ENCODE measurements around the gene MAP3K14. TPM values are rescaled to one million over a fixed set of nuclear protein-coding genes. Genes with fewer than 3 reads are reported as not detected.

MAP3K14 gene
- total and polyA plus RNA-seq, 2 of the 4 experiments (the other 2 are of a cell fraction), result 4.1 to 21.7 TPM

DNA sequence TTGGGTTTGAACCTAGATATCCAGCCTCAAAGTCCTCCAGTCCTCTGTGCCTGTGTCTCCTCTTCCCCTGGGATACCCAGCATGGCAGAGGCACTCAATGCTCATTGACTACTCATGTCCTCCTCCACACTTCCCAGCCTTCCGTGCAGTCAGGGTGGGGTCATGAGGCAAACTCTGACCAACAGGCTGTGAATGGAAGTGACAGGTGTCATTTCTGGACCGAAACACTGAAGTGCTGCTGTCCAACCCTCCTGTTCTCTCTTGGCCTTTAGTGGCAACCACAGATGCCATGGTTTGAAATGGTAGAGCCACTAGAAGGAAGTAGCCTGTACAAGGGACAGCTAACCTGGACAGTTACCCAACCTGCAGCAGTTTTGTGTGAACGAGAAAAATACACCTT lies 46.7 kb upstream of the MAP3K14 start:
- no peak for DNase-seq
- no peak for TF ChIP-seq CHD1 (IDR thresholded peaks at IDR 0.05; ENCODE audit: low read depth, low read length)
- TF ChIP-seq MAZ (IDR thresholded peaks at IDR 0.05; ENCODE audit: borderline replicate concordance, low read depth, low read length), result no peak
- TF ChIP-seq RFX5 (IDR thresholded peaks at IDR 0.05; ENCODE audit: low read depth, low read length), result no peak
- TF ChIP-seq SMC3 (IDR thresholded peaks at IDR 0.05; ENCODE audit: low read depth, low read length), result no peak
- no peak for TF ChIP-seq MXI1 (IDR thresholded peaks at IDR 0.05; ENCODE audit: borderline replicate concordance, low read depth, low read length)
- TF ChIP-seq MAFK (IDR thresholded peaks at IDR 0.05; ENCODE audit: low read depth, low read length), result no peak
- no peak for TF ChIP-seq CTCF (conservative IDR thresholded peaks at IDR 0.05; ENCODE audit: low read depth, low read length)
- dilution Hi-C loops (cut with HindIII; ENCODE audit: low sequenced_read_pairs, unreplicated experiment), result no loop called here
- no peak overlapping the region for H2AK9ac ChIP-seq (replicated peaks; ENCODE audit: low read depth, low read length, poor library complexity)
- no peak overlapping the region for H3K56ac ChIP-seq (ENCODE audit: extremely low read depth, insufficient read depth, low read length)
- in situ Hi-C loops (cut with MboI; ENCODE audit: low sequenced_read_pairs), result no loop called here
- no peak for ATAC-seq (ENCODE audit: low read depth)
- H3K14ac ChIP-seq (replicated peaks; ENCODE audit: low read depth, low read length), result no peak overlapping the region
- H3K9ac ChIP-seq (ENCODE audit: low read depth, low read length), result no peak overlapping the region
- H3K4ac ChIP-seq (ENCODE audit: low read depth, low read length), result peak overlapping the region; percentile 26; the same call in 1 of the 2 replicates
- no peaks in the 10 kb centered on the region for H4K20me1 ChIP-seq (ENCODE audit: insufficient read depth, low read length)
- intact Hi-C loops (cut with micrococcal nuclease), result no loop called here
- H3K4me1 ChIP-seq (ENCODE audit: control insufficient read depth, insufficient read depth, low read length), result peaks cover 10% of the 10 kb centered on the region
- H4K5ac ChIP-seq (ENCODE audit: low read depth, low read length), result no peak overlapping the region
- POLR2A ChIA-PET (ENCODE audit: unreplicated experiment), result no interaction called here
- no peak overlapping the region for H4K8ac ChIP-seq (ENCODE audit: low read depth in 2 of 2, low read length in 2 of 2)
- H4K91ac ChIP-seq (ENCODE audit: insufficient read depth, low read depth, low read length), result peak overlapping the region; percentile 32; the same call in 1 of the 2 replicates
- no peak overlapping the region for H3K4me2 ChIP-seq (ENCODE audit: low read depth, low read length)
- H2AFZ ChIP-seq (replicated peaks; ENCODE audit: low read length, poor library complexity), result no peak overlapping the region
- no peak overlapping the region for H3K23ac ChIP-seq (ENCODE audit: low read depth, low read length)
- peaks cover 2% of the 10 kb centered on the region; the same call in 1 of the 2 replicates for H3K9me3 ChIP-seq (ENCODE audit: control insufficient read depth, insufficient read depth, low read length)
- no peak overlapping the region for H3K27ac ChIP-seq (ENCODE audit: insufficient read depth, low read length)
- no peak overlapping the region for H3K4me3 ChIP-seq (ENCODE audit: insufficient read depth, low read depth, low read length)
- BruUV-seq (replicated peaks), result no TSS peak
- H3K18ac ChIP-seq (ENCODE audit: low read depth, low read length), result no peak overlapping the region
- CTCF ChIA-PET, result no interaction called here
- no peaks in the 10 kb centered on the region for H3K79me1 ChIP-seq (ENCODE audit: low read depth in 1 of 2, low read length in 2 of 2)
- H3K27me3 ChIP-seq (ENCODE audit: control insufficient read depth, insufficient read depth, low read length), result no peaks in the 10 kb centered on the region
- no peak overlapping the region; the same call in 2 of the 3 replicates for H2BK15ac ChIP-seq (ENCODE audit: low read depth, low read length)
- no peaks in the 10 kb centered on the region for H3K36me3 ChIP-seq (ENCODE audit: control insufficient read depth, insufficient read depth, low read length)
- peak overlapping the region; percentile 43 for H2AK5ac ChIP-seq (ENCODE audit: low read depth, low read length)
- no peak overlapping the region for H2BK20ac ChIP-seq (ENCODE audit: low read depth, low read length)
- H2BK5ac ChIP-seq (ENCODE audit: low read depth, low read length, poor library complexity, severe bottlenecking), result no peak overlapping the region
- WGBS, 2 experiments (ENCODE audit: extremely low coverage in 2 of 2, insufficient read length in 1 of 2), result 100% methylated on average over 1 of the region's 3 CpGs; no CpG with 5 or more reads in 1 of the 2 experiments
- H2BK120ac ChIP-seq (ENCODE audit: low read depth, low read length), result no peak overlapping the region
- H3K9me1 ChIP-seq (ENCODE audit: insufficient read depth, low read length), result peaks cover 6% of the 10 kb centered on the region
